D341Med (cell line): Measurements from ENCODE around the gene LYPD4.

Source experiments
- DNase-seq: peaks from one replicate; pipeline ENCODE4 v3.0.0; 2012; ENCODE audit warnings: low spot score

The LYPD4 gene

DNA sequence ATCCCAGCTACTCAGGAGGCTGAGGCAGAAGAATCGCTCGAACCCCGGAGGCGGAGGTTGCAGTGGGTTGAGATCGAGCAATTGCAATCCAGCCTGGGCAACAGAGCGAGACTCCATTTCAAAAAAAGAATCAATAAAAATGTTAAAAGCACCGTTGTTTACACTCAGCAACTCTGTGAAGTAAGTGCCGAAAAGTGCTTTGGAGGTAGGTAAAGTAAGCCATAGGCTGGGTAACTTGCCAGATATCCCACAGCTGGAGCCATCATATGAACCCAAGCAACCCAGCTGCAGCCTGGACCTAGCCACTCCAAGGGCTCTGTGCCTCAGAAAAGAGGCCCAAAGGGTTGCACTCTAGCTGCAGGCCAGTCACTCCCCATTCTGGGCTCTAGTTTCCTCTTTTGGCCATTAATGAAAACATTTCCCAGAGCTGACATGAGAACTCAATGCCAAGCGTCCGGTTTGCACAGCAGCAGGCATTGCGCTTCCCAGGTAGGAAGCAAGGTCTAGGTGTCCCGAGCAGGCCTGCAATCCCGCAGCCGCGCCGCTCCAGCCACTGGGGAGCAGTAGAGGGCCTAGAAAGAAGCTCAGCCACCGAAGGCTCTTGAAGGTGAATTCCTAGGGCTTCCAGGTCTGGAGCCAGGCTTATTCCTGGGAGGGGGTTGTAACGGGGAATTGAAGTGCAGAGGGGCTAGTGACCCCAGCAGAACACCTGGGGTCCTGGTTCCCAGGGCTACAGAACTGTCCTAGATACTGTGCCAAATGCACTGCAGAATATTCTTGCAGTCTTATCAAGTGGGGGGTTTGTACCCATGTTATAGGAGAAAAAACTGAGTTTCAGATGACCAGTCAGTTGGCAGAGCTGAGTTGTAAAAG is 28.5 kb upstream of the LYPD4 start:
- DNase-seq: peak; percentile 85

DNA sequence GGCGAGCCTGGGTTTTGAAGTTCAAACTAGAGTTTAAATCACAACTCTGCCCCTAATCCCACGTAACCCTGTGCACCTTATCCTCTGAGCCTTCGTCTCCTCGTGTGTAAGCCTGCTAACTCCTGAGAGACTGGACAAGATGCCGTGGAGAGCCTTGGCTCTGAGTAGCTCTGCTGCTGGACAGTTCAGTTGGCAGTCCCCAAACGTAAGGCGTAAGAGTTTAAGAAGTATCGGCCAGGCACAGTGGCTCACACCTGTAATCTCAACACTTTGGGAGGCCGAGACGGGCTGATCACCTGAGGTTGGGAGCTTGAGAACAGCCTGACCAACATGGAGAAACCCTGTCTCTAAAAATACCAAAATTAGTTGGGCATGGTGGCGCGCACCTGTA is 27.9 kb upstream of the LYPD4 start:
- no peak for DNase-seq

DNA sequence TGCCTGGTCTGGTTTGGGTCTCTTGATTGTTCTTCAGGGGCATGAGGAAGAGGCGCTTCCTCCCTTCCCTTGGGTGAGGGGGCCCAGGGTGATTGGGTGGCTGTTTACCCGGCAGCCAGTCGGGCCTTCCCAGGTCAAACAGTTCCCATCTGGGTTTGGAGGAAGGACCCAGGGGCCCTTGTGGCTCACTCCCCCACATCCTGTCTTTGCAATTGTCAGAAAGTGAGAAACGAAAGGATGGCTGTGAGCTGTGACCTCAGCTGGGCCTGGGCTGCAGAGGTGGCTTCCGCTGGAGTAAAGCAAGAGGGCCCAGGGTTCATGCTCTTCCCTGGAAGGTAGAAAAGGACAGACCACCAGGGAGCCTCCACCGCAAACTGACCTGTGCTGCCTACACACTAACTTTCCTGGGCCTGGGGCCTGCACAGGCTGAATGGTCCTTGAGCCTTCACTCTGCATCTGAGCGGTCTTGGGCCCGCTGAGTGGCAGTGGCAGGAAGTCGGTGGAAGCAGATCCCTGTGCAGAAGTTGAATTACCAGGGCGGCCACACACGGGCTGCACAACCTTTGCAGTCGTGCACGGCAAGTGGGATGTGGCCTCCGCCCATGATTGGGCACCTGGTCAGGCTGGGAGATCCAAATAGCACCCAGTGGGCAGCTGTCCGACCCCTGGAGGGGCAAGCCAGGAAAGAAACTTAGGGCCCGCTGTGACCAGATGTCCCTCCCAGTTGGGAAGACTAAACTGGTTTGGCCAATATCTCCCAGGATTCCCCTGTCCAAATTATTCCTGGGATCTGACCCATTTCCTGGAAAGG is 27.3 kb upstream of the LYPD4 start:
- DNase-seq: no peak

DNA sequence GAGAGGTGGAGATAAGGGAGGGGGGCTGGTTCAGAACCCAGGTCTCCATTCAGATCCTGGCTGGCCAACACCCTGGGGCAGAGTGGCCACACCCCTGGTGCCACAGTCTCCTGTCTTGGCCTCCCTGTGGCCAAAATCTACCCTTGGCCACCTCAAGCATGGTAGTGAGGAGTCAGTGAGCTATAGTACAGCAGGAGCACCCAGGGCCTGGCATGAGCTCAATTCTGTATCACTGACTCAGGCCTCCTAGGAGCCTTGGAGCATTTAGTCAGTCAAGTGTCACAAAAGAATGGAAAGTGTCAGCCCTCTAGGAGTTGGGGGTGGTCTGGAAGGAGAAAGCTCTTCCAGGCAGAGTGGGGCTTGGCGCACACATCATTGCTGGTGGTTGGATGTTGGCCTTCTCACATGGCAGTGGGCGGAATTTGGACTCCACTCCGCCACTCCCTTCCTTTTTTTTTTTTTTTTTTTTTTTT is 26.0 kb upstream of the LYPD4 start:
- DNase-seq: no peak

DNA sequence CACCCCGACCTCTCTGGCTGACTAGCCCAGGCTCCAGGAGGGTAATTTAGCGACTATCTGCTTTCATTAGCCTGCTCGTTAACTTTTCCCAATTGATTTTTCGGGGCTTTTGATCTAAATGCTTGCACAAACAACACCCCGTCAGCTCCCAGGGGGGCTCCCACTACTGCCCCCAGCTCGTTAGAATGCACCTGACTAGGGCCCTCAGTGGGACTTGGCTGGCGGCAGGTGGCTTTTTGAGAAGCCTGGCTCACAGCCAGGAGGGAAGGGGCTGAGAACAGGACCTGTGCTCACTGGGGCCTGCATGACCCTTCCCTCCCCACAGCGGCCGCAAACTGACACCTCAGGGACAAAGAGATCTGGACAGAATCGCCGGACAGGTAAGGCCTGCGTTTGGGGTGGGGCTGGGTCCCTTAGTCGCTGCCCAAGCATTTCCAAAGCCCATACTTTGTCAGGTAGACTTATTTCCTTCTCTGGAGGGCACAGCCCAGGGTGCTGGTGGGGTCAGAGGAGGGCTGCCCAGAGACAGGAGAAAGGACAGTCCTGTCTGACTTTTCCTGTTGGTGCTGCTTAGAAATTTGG is 25.0 kb upstream of the LYPD4 start:
- DNase-seq: no peak

DNA sequence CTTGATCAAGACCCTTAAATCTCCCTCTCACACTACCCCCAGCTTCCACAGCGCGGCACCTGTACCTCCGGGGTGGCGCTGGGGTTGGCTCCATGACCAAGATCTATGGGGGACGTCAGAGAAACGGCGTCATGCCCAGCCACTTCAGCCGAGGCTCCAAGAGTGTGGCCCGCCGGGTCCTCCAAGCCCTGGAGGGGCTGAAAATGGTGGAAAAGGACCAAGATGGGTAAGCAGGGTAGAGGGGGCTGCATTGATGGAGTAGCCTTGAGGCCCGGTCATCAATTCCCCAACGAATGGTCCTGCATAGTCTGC is 24.5 kb upstream of the LYPD4 start:
- DNase-seq: no peak

DNA sequence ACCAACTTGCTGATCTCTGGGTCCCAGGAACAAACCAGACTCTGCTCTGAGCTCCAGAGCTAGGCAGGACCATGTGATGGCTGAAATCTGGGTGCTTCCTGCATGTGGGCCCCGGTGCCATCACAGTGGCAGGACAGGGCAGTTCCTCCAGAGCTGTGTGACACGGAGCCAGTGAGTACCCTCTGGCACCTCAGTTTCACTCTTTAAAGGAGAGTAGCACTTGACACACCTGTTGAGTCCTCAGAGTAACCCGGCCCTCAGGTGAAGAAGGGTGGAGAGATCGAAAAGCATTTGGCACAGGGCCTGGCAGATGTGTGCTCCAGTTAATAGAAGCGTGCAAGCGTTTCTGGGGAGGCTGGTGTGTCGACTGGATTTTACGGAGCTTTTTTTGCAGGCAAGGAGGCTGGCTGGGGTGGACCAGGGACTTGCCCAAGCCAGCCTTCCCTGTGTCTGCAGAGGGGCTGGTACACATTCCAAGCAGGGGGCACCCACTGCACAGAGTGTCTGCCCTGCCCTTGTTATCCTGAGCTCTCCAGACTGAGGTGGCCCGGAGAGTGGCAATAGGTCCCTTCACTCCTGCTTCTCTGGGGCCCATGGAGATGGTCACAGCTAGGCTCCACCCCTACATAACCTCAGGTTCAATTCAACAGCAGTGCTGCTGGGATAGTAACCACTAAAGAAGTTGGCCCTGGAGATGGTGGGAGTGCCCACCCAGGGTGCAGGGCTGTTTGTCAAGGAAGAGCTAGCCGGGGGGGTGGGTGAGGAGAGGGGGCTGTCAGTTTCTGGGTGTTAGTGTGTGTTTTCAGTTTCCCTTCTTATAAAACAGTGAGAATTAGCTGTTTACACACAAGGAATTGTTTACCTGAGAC is 23.9 kb upstream of the LYPD4 start:
- no peak for DNase-seq

DNA sequence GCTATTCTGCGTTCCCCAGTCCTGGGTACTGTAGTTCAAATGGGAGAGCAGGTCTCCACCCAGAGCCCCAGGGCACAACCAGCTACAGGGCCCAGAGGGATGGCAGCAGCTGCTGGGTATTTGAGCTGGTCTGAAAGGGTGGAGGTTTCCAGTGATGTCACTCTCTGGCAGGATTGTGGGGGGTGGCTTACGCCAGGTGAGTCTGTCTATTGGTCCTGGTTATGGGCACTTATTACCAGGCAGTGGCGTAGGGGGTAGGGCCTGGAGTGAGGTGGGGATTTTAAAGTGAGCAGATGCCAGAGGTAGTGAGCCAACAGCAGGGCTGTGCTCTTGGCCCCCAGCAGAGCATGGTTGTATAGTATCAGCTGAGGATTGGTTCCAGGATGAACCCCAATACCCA is 21.8 kb upstream of the LYPD4 start:
- DNase-seq: no peak

DNA sequence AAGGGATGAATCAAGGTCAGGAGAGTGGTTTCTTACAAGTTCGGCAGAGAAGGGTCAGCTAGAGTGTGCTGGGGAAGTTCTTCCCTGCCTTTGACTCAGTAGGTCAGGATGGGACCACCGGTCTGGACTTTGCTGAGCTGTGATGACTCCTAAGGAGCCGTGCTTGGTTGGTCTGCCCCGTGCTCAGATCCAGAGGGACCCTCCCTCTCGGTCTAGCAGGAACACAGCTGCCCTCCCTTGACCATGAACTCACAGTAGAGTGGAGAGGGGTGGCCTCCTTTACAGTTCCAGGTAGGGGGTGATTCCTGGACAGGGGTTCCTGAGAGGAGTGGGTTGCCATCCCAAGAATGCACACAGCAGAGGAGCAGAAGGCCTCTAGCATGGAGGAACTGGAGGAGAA is 19.9 kb upstream of the LYPD4 start:
- DNase-seq: no peak

DNA sequence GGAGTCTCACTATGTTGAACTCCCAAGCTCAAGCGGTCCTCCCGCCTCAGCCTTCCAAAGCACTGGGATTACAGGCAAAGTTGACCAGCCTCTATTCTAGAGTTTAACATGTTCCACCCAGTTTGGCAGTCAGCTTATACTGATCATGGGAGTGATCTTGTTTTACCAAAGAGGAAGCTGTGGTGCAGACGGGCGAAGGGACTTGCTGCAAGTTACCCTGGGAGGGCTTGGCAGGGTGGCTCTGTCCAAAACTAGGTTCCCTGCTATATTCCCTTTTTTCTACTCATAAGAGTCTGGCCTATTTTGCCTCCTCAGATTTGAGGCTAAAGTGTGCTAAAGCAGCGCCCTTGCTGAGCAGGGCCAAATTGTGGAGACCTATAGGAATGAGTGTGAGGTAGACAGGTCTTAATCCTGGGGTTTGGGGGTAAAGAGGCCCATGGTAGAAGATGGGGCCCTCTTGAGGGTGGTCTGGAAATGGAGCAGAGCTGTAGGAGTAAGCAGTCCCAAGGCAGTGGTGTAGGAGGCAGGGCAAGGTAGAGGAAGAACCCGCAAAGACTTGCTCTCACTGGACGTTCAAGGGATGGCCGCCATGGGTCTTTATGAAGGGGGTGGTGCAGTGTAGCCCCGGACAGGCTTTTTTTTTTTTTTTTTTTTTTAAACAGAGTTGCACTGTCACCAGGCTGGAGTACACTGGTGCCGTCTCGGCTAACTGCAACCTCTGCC is 18.9 kb upstream of the LYPD4 start:
- DNase-seq: no peak

DNA sequence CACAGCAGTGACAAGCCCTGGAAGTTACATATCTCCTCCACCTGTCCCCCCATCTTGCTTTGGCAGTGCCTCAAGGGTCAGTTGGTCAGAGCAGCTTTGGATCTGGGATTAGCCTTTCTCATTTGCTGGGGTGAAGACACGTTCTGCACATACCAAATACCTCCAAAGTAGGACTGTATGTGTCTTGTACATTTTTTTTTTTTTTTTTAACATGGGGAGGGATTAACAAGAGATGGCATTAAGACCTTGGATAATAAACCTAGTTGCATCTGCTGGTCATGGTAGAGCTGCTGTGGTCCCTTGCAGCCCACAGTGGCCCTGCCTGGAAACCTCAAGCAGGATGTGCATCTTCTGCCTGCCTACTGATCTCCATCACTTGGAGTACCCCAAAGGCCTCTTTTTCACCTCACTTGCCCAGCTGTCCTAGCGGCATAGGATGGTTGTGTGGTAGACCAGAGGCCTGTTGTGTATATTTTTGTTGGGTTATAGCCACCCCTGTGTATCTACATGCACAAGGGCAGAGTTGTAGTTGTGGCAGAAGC is 18.0 kb upstream of the LYPD4 start:
- no peak for DNase-seq

DNA sequence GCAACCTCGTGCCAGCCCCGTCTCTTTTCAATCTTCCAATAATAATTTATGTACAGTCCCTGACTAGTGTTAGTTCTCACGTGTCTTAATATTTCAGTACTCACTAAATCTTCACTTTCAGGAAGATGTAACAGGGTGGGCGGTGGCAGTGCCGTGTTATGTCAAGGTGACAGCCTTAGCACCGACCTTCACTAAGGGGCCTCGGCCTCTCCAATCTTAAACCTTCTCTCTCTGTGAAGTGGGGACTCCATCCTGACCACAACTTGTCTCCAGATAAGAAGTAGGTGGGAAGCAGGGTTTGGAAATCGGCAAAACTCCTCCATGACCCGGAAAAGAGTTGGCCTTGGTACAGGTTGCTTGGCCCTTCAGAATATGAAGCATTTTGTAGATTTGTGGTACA is 17.4 kb upstream of the LYPD4 start:
- DNase-seq: no peak

DNA sequence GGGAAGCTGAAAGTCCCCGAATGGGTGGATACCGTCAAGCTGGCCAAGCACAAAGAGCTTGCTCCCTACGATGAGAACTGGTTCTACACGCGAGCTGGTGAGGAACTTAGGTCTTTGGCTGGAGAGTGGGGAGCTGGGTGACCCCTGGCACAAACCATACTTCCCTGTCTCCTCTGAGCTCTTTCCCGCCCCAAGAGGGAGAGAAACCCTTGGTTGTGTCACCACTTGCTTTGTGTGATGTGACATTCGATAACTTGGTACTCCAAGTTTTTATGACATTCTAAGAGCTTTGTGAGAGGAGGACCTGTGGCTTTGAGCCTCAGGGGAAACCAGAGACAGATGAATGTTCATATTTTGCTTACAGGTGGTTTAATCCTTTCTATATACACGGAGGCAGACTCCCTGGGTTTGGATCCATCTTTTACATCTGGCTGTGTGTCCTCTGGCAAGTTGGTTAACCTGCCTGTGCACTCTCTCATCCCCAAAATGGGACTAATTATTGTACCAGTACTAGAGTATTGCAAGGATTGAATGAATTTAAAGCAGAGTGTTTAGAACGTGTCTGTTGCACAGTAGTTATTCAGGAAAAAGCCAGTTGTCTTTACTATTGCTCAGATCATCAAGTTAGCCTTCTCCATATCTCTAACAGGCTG is 16.8 kb upstream of the LYPD4 start:
- no peak for DNase-seq

DNA sequence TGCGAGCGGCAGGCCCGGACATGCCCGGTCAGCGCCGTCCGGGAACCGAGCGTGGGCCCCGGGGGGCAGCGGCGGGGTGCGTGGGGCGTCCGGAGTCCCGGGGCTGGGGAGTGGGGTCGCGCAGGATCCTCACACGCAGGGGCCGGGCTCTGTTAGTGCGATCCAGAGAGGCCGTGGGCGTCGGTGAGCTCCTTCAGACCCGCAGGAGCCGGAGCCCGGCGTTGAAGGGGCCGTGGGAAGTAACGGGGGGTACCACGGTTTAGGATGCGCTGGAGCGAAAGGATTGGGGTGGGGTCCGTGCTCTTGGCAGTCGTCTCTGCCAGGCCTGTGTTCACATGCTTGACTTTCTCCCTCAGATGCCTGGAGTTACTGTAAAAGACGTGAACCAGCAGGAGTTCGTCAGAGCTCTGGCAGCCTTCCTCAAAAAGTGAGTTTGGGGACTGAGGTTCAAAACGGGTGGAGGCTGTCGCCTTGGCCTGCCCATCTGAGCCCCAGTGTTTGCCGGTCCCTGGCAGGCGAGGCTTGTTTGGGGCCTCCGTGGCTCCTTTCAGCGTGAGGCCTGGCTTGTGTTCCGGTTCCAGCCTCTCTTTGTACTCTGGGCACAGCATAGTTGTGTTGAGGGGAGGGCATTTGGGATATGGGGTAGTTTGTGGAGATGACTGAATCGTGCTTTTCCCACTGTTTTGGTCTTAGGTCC is 16.1 kb upstream of the LYPD4 start:
- no peak for DNase-seq

DNA sequence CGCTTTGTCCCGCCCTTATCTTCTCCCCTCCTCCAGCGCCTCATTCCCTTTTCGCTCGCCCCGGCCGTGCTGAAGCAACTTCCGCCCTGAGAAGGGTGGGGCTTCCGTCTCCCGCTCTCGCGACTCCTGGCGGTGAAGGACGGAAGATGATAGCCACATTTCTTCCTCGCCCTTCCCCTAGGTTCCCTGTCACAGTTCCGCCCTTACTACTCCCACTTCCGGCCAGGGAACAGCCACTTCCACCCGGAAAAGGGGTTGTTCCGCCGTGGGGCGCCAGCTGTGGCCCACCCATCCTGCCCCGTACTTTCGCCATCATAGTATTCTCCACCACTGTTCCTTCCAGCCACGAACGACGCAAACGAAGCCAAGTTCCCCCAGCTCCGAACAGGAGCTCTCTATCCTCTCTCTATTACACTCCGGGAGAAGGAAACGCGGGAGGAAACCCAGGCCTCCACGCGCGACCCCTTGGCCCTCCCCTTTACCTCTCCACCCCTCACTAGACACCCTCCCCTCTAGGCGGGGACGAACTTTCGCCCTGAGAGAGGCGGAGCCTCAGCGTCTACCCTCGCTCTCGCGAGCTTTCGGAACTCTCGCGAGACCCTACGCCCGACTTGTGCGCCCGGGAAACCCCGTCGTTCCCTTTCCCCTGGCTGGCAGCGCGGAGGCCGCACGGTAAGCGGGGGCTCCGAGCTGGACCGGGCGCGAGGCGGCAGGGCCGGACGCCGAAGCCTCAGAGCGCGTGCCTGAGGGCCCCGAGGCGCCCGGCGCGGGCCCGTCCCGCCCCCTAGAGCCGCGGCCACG is 15.3 kb upstream of the LYPD4 start, which contains the start of gene RPS19:
Gene RPS19, plus strand, starts transcription at position 638 of the 801 bp plus-strand sequence. CDS start 520 bp downstream, outside the sequence.
- peak; percentile 96 for DNase-seq

DNA sequence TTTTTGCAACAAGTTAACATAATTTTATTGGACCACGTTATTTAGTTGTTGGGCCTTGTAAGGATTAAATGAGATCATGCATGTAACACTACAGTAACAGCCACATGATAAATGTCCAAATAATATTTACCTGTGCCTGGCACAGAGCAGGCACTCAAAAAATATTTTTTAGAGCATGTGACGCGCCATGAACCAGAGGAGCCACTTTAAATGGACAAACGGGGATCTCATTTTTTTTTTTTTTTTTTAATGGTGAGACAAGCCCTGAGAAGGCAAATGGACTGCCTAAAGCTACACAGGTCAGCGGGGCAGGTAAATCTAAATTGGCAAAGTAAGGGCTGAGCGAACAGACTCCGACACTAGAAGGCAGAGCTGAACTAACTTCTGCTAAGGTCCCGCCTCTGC is 14.7 kb upstream of the LYPD4 start:
- DNase-seq: no peak

DNA sequence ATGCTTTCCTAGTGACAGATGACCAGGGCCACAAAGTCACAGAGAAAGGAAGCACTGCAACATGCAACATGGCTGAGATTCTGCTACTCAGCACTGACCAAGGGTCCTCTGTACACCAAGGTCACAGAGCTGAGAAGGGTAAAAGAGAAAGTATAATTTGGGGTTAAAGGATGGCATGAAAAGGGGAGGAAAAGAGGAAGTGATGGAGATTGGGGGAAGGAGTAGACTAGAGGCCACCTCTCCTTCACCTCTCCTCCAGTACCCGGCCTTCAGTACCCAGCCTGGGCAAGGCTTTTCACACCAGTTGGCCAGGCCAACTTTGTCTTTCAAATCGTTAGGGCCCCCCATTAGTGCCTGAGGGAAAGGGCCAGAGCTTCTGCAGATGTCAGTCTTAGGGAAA is 9.3 kb upstream of the LYPD4 start:
- DNase-seq: no peak

DNA sequence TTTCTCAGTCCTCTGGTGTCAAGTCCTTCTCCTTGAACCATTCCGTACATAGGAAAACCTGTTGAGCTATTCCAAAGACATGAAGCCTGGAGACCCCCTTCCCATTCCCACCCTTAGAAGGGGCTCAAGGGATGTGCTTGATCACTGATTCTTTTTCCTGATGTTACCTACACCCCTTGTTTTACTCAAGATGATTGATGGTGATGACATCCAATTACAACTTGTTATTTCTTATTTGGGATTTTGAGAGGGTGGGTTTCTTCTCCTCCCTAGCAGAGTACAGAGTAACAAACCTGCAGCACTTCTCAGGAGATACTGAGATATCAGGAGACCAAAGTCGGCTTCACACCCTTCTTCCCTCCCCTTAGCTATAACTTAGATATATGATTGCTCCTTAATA is 8.9 kb upstream of the LYPD4 start:
- DNase-seq: no peak

DNA sequence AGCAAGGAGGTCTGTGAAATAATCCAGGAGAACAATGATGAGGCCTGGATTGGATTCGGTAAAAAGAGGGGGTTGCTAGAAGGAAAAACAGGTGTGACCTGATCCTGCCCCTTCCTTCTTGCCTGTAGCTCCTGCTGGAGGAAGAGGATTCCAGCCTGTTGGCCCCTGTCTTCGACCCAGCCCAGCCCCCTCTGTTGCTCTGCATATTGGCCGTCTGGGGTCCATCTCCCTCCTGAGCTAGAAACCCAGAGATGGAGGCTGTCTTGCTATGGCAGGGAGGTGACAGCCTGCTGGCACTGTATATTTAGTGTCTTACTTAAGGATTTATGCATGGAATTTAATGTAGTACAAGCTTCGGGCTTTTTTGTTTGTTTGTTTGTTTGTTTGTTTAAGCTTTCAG is 7.0 kb upstream of the LYPD4 start:
- no peak for DNase-seq
